Measurements from ENCODE around the gene CDADC1.

Gene CDADC1

GRCh38 chr13:49304763-49305700, 57.3 kb downstream of the CDADC1 start:
- H3K4me1 ChIP-seq (ENCODE audit: low read length) = peaks cover 27% of the 10 kb centered on the region
- no peaks in the 10 kb centered on the region for H4K20me1 ChIP-seq (ENCODE audit: insufficient read depth, low read length)
- H3K4me2 ChIP-seq (ENCODE audit: low read length) = no peak overlapping the region
- no peaks in the 10 kb centered on the region for H3K27me3 ChIP-seq (ENCODE audit: low read depth, low read length)
- H3K79me2 ChIP-seq (ENCODE audit: low read length) = no peaks in the 10 kb centered on the region
- no peaks in the 10 kb centered on the region for H3K9me3 ChIP-seq (ENCODE audit: insufficient read depth, low read length)
- H3K36me3 ChIP-seq (replicated peaks; ENCODE audit: low read depth, low read length) = no peaks in the 10 kb centered on the region
- no peak for TF ChIP-seq CTCF (IDR thresholded peaks at IDR 0.05; ENCODE audit: low read depth, low read length)
- TF ChIP-seq EZH2phosphoT487 (IDR thresholded peaks at IDR 0.05; ENCODE audit: low read depth) = no peak
- no peak overlapping the region for H3K27ac ChIP-seq (ENCODE audit: low read length)
- no peak overlapping the region for H3K4me3 ChIP-seq (ENCODE audit: low read length)
- H2AFZ ChIP-seq (ENCODE audit: low read depth, low read length) = no peak overlapping the region
- H3K9ac ChIP-seq (ENCODE audit: low read length) = no peak overlapping the region

GRCh38 chr13:49305792-49306425, 58.2 kb downstream of the CDADC1 start:
- H3K4me3 ChIP-seq (ENCODE audit: low read length) = no peak overlapping the region
- H3K4me1 ChIP-seq (ENCODE audit: low read length) = peaks cover 24% of the 10 kb centered on the region
- no peaks in the 10 kb centered on the region for H3K36me3 ChIP-seq (replicated peaks; ENCODE audit: low read depth, low read length)
- H3K79me2 ChIP-seq (ENCODE audit: low read length) = no peaks in the 10 kb centered on the region
- TF ChIP-seq CTCF (IDR thresholded peaks at IDR 0.05; ENCODE audit: low read depth, low read length) (no peak), EZH2phosphoT487 (IDR thresholded peaks at IDR 0.05; ENCODE audit: low read depth) (no peak)
- no peak overlapping the region for H3K4me2 ChIP-seq (ENCODE audit: low read length)
- no peak overlapping the region for H3K9ac ChIP-seq (ENCODE audit: low read length)
- H2AFZ ChIP-seq (ENCODE audit: low read depth, low read length) = no peak overlapping the region; the same call in 1 of the 2 replicates
- no peaks in the 10 kb centered on the region for H3K9me3 ChIP-seq (ENCODE audit: insufficient read depth, low read length)
- H3K27ac ChIP-seq (ENCODE audit: low read length) = no peak overlapping the region
- no peaks in the 10 kb centered on the region for H3K27me3 ChIP-seq (ENCODE audit: low read depth, low read length)
- no peaks in the 10 kb centered on the region for H4K20me1 ChIP-seq (ENCODE audit: insufficient read depth, low read length)

GRCh38 chr13:49307365-49307764, 59.6 kb downstream of the CDADC1 start:
- Histone ChIP-seq H2AFZ (ENCODE audit: low read depth, low read length) (no peak overlapping the region), H3K27ac (ENCODE audit: low read length) (no peak overlapping the region), H4K20me1 (ENCODE audit: insufficient read depth, low read length) (no peaks in the 10 kb centered on the region), H3K79me2 (ENCODE audit: low read length) (no peaks in the 10 kb centered on the region), H3K9me3 (ENCODE audit: insufficient read depth, low read length) (no peaks in the 10 kb centered on the region), H3K4me1 (ENCODE audit: low read length) (peaks cover 11% of the 10 kb centered on the region), H3K27me3 (ENCODE audit: low read depth, low read length) (no peaks in the 10 kb centered on the region), H3K4me2 (ENCODE audit: low read length) (no peak overlapping the region), H3K36me3 (replicated peaks; ENCODE audit: low read depth, low read length) (no peaks in the 10 kb centered on the region), H3K9ac (ENCODE audit: low read length) (no peak overlapping the region), H3K4me3 (ENCODE audit: low read length) (no peak overlapping the region)
- TF ChIP-seq EZH2phosphoT487 (IDR thresholded peaks at IDR 0.05; ENCODE audit: low read depth) = no peak
- TF ChIP-seq CTCF (IDR thresholded peaks at IDR 0.05; ENCODE audit: low read depth, low read length) = no peak

Data from OCI-LY3 (cell line).